HEK293T (cell line): Measurements from ENCODE around the gene CACNA1C.

ENCODE experiments used
- CTCF ChIA-PET: fragments of 350-600 bp; formaldehyde crosslinking; extraction: SDS; loops from one replicate; lab custom pipeline; 2021; ENCODE audit warnings: antibody characterized with exemption, inconsistent platforms; lab: Yijun Ruan, JAX
- POLR2A ChIA-PET: fragments of 350-600 bp; formaldehyde crosslinking; extraction: SDS; loops from one replicate; lab custom pipeline; 2020; ENCODE audit warnings: antibody characterized with exemption, inconsistent platforms; lab: Yijun Ruan, JAX
- DNase-seq: peaks from one replicate; pipeline ENCODE4 v3.0.0; 2012; ENCODE audit warnings: mixed read lengths; ENCODE audit errors: extremely low spot score
- ARNT ChIP-seq: fragments of 450-650 bp; IDR thresholded peaks from 2 replicates; pipeline ENCODE4 v1.6.1; 2017; ENCODE audit warnings: mild to moderate bottlenecking
- BHLHE40 ChIP-seq: fragments of 450-650 bp; IDR thresholded peaks from 2 replicates; pipeline ENCODE4 v1.6.1; 2016; ENCODE audit warnings: mild to moderate bottlenecking, moderate library complexity, borderline replicate concordance
- CTBP1 ChIP-seq: fragments of 450-650 bp; IDR thresholded peaks from 2 replicates; pipeline ENCODE4 v1.6.1; 2016; ENCODE audit warnings: borderline replicate concordance
- ELF4 ChIP-seq: fragments of 450-650 bp; IDR thresholded peaks from 2 replicates; pipeline ENCODE4 v1.6.1; 2017; ENCODE audit warnings: antibody characterized with exemption
- FOXA1 ChIP-seq: fragments of 450-650 bp; IDR thresholded peaks from 2 replicates; pipeline ENCODE4 v1.6.1; 2016; ENCODE audit warnings: mild to moderate bottlenecking
- FOXK2 ChIP-seq: fragments of 450-650 bp; IDR thresholded peaks from 2 replicates; pipeline ENCODE4 v1.6.1; 2016; ENCODE audit warnings: mild to moderate bottlenecking
- FOXM1 ChIP-seq: fragments of 450-650 bp; IDR thresholded peaks from 2 replicates; pipeline ENCODE4 v1.6.1; 2017; ENCODE audit warnings: mild to moderate bottlenecking, borderline replicate concordance
- HDGF ChIP-seq: fragments of 450-650 bp; IDR thresholded peaks from 2 replicates; pipeline ENCODE4 v1.6.1; 2017; ENCODE audit warnings: antibody characterized with exemption, borderline replicate concordance
- L3MBTL2 ChIP-seq: fragments of 450-650 bp; conservative IDR thresholded peaks from 2 replicates; pipeline ENCODE4 v1.6.1; 2016; ENCODE audit warnings: mild to moderate bottlenecking
- LEF1 ChIP-seq: fragments of 450-650 bp; IDR thresholded peaks from 2 replicates; pipeline ENCODE4 v1.6.1; 2017; ENCODE audit warnings: mild to moderate bottlenecking, borderline replicate concordance
- NFRKB ChIP-seq: fragments of 450-650 bp; IDR thresholded peaks from 2 replicates; pipeline ENCODE4 v1.6.1; 2016; ENCODE audit warnings: mild to moderate bottlenecking, moderate library complexity
- SP1 ChIP-seq: fragments of 450-650 bp; IDR thresholded peaks from 2 replicates; pipeline ENCODE4 v1.6.1; 2017
- SUZ12 ChIP-seq: fragments of 450-650 bp; IDR thresholded peaks from 2 replicates; pipeline ENCODE4 v1.6.1; 2016; ENCODE audit warnings: mild to moderate bottlenecking
- TARDBP ChIP-seq: fragments of 450-650 bp; IDR thresholded peaks from 2 replicates; pipeline ENCODE4 v1.6.1; 2016
- ZNF384 ChIP-seq: fragments of 450-650 bp; IDR thresholded peaks from 2 replicates; pipeline ENCODE4 v1.6.1; 2016
- TF ChIP-seq, protein P1 (sequence below): fragments of 450-650 bp; IDR thresholded peaks from 2 replicates; pipeline ENCODE4 v1.6.1; 2016

The CACNA1C gene

DNA sequence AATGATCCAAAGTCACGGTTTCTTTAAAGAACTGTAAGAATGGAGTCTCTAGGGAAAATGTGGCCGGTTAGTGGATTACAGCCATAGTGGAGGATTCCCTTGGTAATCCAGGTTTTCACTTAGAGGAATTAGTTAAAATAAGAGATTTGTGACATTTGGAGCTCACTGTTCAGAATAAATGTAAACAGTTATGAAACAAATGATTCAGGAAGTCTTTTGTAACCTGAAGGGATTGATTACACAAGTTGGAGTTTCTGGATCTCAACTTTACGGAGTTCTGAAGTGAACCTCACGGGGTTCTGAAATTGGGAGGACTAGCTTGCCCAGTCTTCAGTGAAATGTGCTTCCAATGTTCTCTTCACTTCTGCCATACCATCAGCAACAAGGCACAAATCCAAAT is 507.6 kb downstream of the CACNA1C start:
- TF ChIP-seq L3MBTL2 (no peak), HDGF (no peak), BHLHE40 (no peak), SP1 (no peak), FOXA1 (no peak), ARNT (no peak), ZNF384 (no peak), ELF4 (no peak), FOXK2 (no peak), CTBP1 (no peak)
- TF ChIP-seq, protein P1, sequence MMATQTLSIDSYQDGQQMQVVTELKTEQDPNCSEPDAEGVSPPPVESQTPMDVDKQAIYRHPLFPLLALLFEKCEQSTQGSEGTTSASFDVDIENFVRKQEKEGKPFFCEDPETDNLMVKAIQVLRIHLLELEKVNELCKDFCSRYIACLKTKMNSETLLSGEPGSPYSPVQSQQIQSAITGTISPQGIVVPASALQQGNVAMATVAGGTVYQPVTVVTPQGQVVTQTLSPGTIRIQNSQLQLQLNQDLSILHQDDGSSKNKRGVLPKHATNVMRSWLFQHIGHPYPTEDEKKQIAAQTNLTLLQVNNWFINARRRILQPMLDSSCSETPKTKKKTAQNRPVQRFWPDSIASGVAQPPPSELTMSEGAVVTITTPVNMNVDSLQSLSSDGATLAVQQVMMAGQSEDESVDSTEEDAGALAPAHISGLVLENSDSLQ, result no peak
- CTCF ChIA-PET, result no interaction called here
- POLR2A ChIA-PET, result no interaction called here
- no peak for DNase-seq

DNA sequence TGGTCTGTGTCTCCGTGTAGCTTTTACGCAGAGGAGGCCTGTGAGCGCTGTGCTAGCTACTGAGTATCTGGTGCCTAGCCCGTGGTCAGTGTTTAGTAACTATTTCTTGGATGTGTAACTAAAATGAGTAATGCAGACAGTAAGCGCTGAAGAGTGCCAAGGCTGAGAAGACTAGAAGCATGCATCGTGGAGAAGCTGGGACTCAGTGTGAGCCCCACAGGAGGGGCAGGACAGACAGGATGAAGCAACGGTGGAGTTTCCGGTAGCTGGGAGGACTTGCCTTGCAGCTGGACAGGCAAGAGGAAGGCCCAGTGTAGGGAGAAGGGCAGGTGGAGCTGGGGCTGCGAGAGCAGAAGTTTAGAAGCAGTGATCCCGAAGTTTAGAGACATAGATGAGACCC is 508.6 kb downstream of the CACNA1C start:
- ChIA-PET POLR2A (no interaction called here), CTCF (no interaction called here)
- DNase-seq, result no peak
- no peak for TF ChIP-seq SUZ12
- TF ChIP-seq ELF4, result no peak
- TF ChIP-seq TARDBP, result no peak
- no peak for TF ChIP-seq ZNF384
- TF ChIP-seq FOXA1, result no peak
- TF ChIP-seq BHLHE40, result no peak
- no peak for TF ChIP-seq FOXM1
- TF ChIP-seq NFRKB, result no peak
- no peak for TF ChIP-seq FOXK2
- no peak for TF ChIP-seq HDGF

DNA sequence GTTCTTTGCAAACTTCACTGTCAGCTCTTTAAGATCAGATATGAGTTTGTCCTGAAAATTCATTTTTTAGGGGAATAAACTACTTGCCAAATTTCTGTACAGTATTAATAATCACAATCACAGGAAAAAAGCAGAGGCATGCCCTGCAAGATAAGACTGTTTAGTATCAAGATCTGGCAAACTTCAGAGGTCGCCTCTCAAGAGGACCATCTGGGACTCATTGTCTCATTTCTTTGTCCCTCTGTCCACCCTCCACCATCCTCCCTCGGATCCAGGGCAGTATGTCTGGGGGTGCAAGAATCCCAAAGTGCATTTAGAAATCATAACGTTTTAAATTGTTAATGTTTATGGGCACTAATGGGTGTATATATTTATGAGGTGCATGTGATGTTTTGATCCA is 509.6 kb downstream of the CACNA1C start:
- POLR2A ChIA-PET, result no interaction called here
- DNase-seq, result no peak
- CTCF ChIA-PET, result no interaction called here
- no peak for TF ChIP-seq FOXM1

DNA sequence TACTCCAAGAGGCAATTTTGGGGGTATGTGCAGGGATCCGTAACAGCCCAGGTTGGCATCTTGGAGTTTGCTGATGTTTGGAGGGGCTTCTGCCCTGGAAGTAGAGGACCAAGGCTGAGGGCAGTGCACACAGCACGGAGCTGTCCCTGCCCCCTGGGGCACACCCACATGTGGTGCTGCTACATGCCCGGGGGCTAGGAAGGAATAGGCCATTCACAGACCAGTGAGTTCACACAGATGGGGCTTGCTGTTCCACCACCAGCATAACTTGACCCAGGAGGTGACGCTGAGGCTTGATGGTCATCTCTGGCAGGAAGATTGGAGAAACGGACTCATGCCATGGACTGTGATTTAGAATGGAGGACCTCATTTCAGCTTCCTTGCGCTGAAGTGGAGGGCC is 510.9 kb downstream of the CACNA1C start:
- ChIA-PET POLR2A (no interaction called here), CTCF (no interaction called here)
- no peak for DNase-seq
- TF ChIP-seq SP1 (no peak), HDGF (no peak), L3MBTL2 (no peak), FOXM1 (no peak), FOXK2 (no peak), LEF1 (no peak), TARDBP (no peak), BHLHE40 (no peak), ELF4 (no peak), FOXA1 (no peak), ARNT (no peak), SUZ12 (no peak)
- TF ChIP-seq, protein P1, result no peak

DNA sequence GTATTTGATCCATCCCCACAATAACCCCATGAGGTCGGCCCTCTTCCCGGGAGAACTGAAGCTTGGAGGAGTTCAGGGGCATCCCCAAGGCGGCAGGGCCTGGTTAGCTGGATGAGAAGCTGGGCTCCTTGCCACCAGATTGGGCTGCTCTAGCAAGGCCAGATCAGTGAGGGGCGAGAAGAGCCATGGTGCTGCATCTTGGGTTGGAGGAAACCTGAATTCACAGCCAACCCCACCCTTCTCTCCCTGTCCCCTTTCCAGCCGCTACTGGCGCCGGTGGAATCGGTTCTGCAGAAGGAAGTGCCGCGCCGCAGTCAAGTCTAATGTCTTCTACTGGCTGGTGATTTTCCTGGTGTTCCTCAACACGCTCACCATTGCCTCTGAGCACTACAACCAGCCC is 513.4 kb downstream of the CACNA1C start:
- CTCF ChIA-PET, result no interaction called here
- POLR2A ChIA-PET, result no interaction called here
- TF ChIP-seq ELF4 (no peak), HDGF (no peak), FOXA1 (no peak), FOXK2 (no peak), ZNF384 (no peak), LEF1 (no peak), SP1 (no peak), NFRKB (no peak), FOXM1 (no peak), BHLHE40 (no peak), ARNT (no peak), TARDBP (no peak), L3MBTL2 (no peak), CTBP1 (no peak)
- TF ChIP-seq, protein P1, result no peak

DNA sequence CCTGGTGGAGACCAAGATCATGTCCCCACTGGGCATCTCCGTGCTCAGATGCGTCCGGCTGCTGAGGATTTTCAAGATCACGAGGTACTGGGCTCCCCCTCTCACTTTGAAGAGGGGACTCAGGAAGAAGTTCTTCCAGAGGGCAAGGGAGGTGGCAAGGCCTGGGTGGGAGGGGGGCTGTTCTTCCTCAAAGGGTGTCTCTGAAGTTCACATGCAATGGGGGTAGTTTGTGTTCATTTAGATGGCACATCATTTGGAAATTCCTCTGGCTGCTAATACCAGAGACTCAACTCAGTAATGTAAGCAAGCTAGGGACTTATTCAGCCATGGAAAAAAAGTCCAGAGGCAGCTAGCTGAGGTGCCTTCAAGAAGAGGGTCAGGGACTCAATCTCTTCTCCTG is 514.9 kb downstream of the CACNA1C start:
- ChIA-PET POLR2A (no interaction called here), CTCF (no interaction called here)
- TF ChIP-seq FOXA1 (no peak), SP1 (no peak), FOXK2 (no peak), LEF1 (no peak), FOXM1 (no peak), ELF4 (no peak), NFRKB (no peak), CTBP1 (no peak), ARNT (no peak)
- TF ChIP-seq, protein P1, result no peak
- DNase-seq, result no peak

More for the DNA sequence above, 513.4 kb downstream of the CACNA1C start:
- no peak for DNase-seq

DNA sequence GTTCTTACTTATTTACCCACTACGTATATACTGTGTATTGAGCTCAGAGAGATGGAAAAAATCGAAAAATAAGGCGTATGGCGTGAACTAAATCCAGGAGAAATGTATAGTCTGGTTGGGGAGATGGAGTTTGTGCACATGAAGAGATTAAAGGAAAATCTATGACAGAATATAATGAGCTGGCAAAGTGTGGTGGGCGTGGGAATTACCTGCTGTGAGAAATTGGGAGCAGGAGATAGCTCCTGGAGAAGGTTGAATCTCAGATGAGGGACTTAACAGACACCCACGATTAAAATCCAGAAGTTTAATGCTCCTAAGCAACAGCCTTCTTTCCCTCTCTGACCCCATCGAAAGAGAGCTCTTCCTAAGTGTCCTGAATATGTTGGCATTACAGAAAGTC is 517.8 kb downstream of the CACNA1C start:
- POLR2A ChIA-PET, result no interaction called here
- CTCF ChIA-PET, result no interaction called here
- TF ChIP-seq SUZ12 (no peak), BHLHE40 (no peak), NFRKB (no peak), CTBP1 (no peak), ELF4 (no peak), FOXK2 (no peak), FOXM1 (no peak), TARDBP (no peak), ARNT (no peak), ZNF384 (no peak), LEF1 (no peak), L3MBTL2 (no peak)
- DNase-seq, result no peak
